C4-2B (cell line): ENCODE data around the gene PIK3CD.

Experiments
- CTCF ChIP-seq: fragments of 450-650 bp; conservative IDR thresholded peaks from 2 replicates; pipeline ENCODE4 v1.5.1; 2017; ENCODE audit warnings: mild to moderate bottlenecking
- ZFX ChIP-seq: fragments of 450-650 bp; IDR thresholded peaks from 2 replicates; pipeline ENCODE4 v1.6.1; 2017

- TF ChIP-seq CTCF (no peak), ZFX (no peak)
These were observed 45.1 kb upstream of the PIK3CD start for GRCh38 chr1:9606458-9606857.
